Activated CD4-positive, CD25-positive, alpha-beta regulatory T cell treated with anti-CD3 and anti-CD28 coated beads, Interleukin-2, amount 50 U/mL, for 24 hours (primary cell): ENCODE data around the gene MT4.
A peak's percentile ranks its signal among the peaks of the same experiment; 100 is the strongest.

Experiments
- ATAC-seq, 2 donors: fragments of 150-1000 bp; cut with Tn5 transposase; one replicate each; pipeline ENCODE4 v1.10.0; 2021; ENCODE audit warnings: mild to moderate bottlenecking in 1 of 2, moderate library complexity in 1 of 2

MT4 gene

DNA sequence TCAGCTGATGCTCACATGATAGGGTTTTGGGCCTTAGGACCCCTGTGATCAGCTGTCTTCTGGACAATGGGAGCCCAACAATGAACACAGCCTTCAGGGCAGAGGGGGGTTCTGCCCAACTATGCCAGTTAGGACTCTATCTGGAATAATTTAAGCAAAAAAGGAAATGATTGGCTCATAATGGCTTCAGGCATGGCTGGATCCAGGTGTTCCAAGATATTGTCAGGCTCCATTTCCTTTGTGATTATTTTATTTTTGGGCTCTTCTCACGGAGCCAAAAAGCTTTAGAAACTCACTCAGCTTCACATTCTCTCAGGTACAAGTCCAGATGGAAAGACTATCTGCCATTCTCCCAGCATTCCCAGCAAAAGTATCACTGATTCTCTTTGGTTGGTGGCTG lies 40.6 kb downstream of the MT4 start:
- ATAC-seq = no peak

DNA sequence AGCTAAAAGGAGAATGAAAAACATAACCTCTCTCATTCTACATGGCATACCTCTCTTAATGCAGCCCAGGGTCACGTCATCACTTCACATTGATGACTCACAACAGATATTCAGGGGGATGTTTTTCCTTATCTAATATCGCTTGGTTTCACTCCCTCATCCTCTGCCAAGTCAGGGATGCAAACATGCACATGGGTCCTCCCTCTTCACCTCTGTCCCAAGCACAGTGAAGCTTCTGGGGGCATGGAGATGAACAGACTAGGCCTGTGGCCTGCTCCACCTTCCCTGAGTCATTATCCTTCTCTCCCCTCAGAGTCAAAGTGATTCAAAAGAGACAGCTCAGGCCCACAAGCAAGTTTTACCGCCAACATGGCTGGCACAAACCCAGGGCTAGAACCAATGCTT lies 41.2 kb downstream of the MT4 start:
- ATAC-seq = no peak

DNA sequence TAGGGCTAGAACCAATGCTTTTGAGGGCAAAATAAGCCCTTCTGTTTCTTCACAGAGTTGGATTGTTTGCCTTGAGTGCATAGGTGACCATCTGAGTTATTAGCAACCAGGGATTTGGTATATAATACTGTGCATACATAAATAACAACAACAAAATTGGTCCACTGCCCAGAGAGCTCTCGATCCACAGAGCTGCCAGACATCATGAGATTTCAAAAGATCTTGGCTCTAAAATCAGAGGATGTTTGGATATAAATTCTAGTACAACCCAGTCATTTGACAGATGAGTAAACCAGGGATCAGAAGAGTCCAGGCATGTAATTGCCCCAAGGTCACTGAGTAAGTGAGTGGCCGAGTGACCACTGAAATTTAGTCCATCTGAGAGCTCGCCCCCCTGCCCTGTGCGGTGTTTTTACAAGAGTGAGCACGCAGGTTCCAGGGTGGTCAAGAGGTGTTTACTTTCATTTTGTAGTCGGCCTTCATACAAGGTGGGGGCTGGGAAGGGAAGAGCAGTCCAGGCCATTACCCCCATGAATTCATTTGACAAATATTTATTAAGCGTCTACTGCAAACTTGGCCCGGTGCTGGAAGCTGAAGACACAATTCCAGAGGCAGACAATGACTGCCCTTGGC lies 41.7 kb downstream of the MT4 start:
- ATAC-seq = no peak

DNA sequence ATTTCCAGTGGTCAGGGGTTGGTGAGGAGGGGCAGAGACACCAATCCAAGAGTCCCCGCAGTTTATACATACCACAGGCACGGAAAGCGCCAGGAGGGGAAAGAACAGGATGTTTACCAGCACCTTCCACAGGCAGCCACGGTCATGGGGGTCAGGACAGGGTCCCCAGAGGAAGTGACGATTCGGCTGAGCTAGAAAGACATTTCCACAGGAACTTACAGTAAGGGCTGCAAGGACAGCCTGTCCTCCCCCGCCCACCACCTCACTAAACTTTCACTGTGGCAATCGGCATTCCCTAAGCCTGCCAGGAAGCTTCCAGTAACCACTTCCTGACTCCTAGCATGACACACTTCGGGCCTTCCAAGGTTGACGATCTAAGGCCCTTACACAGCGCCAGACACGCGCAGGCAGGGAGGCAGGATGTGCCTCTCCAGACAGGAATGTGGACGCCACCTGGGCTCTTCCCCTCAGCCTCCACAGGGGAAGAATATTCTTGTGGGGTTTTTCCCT lies 42.3 kb downstream of the MT4 start:
- no peak for ATAC-seq

DNA sequence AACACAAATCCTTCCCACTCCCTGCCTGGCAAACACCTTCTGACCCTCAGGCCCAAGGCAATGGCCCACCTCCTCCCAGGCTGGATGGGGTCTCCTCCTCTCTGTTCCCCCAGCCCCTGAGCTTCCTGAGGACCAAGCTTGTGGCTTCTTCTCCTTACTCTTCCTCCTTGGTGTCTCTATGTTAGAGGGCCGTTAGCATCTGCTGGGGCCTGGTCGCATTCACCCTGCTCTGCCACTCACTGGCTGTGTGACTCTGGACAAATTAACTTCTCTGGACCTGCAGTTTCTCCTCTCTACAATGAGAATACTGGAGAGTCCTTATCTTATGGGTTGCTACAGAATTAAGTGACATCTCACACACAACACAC lies 42.8 kb downstream of the MT4 start:
- no peak for ATAC-seq

DNA sequence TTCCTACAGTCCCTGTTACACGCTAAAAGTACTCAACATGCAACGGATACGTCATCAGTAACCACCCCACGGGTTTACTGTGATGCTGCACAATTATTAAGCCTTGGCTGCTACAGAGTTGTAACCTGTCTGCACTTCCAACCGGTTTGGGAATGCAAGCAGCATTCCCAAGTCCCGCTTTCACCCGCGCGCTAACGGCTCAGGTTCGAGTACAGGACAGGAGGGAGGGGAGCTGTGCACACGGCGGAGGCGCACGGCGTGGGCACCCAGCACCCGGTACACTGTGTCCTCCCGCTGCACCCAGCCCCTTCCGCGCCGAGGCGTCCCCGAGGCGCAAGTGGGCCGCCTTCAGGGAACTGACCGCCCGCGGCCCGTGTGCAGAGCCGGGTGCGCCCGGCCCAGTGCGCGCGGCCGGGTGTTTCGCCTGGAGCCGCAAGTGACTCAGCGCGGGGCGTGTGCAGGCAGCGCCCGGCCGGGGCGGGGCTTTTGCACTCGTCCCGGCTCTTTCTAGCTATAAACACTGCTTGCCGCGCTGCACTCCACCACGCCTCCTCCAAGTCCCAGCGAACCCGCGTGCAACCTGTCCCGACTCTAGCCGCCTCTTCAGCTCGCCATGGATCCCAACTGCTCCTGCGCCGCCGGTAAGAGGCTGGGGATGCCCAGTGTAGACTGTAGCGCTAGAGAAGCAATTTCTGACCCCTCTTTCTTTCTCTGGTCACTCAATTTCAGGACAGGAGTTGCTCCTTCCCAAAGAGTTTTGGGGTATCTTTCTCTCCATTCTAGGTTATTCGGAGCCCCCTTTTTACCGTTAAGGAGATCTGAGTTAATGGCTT lies 43.4 kb downstream of the MT4 start, which contains the start of gene MT2A:
Gene MT2A (plus strand): TSS at position 542 of the 833 bp plus-strand sequence. CDS start 72 bp downstream, at position 614.
- peak; percentile 89 to 90 for ATAC-seq

DNA sequence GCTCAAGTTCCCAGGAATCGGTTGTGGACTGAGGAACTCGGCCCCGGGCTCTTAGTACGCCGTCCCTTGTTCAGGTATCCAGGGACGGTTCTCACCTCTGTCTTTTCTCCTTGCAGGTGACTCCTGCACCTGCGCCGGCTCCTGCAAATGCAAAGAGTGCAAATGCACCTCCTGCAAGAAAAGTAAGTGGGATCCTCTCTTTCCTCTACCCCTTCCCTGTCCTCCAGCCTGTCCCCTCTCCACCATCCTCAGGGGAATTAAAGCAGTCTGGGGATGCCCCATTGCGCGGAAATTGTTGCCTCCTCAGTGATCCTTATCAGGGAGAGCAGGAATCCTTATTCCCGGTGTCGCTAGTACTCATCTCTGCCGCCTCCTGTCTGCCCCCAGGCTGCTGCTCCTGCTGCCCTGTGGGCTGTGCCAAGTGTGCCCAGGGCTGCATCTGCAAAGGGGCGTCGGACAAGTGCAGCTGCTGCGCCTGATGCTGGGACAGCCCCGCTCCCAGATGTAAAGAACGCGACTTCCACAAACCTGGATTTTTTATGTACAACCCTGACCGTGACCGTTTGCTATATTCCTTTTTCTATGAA lies 44.1 kb downstream of the MT4 start:
- no peak for ATAC-seq

DNA sequence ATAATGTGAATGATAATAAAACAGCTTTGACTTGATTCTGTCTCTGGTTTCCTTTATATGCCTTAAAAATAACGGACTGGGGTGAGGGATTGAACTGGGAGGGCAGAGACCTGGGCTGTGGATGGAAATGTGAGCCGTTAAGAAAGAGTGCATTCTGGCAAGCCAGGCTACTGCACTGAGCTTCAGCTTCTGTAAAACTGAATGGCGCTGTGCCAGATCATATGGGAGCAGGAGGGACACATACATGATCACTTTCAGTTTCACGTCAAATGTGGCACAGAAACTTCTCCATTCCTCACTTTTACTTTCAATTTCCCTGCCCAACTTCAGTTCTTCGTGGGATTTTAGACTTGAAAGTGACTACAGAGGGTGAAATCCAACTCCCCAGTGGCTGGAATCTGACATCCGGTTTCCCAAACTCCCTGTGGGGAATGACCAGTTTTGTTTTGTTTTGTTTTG lies 44.6 kb downstream of the MT4 start:
- ATAC-seq = peak; percentile 27 to 30

DNA sequence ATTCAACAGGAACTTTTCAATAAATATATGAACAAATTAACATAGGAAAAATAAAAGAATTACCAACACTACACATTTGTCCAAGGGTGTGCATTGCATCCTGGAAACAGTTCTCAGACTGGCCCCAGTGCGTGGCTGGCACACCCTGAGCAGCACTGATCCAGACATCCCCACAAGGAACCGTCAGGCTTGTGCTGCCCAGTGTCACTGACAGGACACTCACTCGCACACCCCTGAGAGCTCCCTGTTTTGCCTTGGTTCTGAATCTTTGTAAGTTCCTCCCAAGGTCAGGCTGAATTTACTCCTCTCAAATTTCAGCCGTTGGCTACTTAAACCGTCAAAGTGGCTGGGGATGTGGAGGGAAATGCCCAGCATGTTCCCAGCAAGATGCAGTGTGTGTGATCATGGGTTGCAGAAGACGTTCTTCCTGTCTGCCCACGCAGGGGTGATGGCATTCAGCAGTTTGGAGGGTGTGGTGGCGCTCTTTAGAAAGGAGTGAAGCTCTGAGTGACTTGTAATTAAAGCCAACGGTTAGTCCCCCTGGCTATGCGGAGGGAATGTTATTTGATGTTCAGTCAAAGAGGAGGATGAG lies 45.2 kb downstream of the MT4 start:
- peak; percentile 30 to 36 for ATAC-seq

DNA sequence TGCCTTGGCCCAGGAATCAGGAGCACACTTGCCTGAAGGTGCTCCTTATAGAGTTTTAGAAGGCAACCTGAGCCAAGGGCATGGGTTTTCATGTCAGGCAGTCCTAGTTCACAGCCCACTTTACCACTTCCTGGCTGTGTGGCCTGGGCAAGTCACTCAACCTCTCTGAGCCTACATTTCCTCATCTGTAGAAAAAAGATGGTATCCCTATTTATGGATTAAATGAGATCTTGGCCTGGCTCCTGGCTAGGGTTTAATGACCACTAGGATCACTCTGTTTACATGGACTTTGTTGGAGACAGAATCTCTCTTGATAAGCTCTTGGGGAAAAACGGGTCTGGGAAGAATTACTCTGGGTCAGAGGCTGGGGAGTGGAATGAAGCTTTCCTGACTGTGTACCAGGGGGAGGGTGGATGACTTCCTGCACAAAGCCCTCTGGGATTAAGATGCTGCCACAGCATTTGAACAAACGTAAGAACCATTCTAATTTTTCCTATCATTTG lies 45.8 kb downstream of the MT4 start:
- ATAC-seq = no peak

DNA sequence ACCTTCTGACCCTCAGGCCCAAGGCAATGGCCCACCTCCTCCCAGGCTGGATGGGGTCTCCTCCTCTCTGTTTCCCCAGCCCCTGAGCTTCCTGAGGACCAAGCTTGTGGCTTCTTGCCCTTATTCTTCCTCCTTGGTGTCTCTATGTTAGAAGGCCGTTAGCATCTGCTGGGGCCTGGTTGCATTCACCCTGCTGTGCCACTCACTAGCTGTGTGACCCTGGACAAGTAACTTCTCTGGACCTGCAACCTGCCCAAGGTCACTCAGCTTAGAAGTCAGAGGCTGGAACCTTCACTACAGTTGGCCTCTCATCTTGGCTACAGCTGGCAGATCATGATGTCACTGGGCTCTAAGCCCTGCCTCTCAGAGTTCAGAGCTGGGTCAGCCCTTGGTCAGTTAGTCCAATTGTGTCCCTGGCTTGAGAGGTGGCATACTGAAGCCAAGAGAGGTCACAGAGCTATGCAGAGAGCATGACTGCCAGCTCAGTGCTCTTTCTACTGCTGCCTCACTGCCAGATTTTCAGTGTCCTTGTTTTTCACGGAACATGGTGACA lies 46.5 kb downstream of the MT4 start:
- no peak for ATAC-seq

DNA sequence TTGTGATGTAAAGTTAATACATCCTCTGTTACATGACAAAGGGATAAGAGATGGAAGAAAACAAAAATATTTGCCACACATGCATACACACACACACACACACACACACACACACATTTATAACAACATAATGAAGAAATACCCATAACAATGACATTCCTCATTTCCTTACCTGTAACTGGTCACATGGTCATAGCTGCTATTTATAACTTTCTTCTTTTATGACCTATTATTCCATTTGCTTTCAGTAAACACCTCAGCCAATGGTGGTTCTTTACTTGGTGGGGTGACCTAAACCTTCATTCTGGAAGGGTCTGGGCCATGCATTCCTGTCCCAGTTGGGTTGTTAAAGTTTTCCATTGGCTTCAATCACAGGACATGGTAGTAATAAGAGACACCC lies 48.8 kb downstream of the MT4 start:
- ATAC-seq = no peak

DNA sequence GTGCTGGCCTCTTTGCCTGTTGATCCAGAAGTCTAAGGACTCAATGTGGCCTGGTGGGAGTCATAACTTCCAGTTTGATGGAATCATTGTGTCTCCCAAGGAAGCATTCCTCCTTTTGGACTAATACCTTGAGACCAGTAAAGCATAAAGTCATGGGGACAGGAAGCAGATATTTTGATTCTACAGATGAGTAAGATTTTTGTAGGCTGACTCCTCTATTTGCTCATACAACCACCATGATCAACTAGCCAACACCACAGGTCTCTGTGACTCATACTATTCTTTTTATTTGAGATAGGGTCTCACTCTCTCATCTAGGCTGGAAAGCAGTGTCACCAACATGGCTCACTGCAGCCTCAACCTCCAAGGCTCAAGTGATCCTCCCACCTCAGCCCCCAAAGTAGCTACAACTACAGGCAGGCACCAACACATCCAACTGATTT lies 49.7 kb downstream of the MT4 start:
- ATAC-seq = peak; percentile 84 to 88

DNA sequence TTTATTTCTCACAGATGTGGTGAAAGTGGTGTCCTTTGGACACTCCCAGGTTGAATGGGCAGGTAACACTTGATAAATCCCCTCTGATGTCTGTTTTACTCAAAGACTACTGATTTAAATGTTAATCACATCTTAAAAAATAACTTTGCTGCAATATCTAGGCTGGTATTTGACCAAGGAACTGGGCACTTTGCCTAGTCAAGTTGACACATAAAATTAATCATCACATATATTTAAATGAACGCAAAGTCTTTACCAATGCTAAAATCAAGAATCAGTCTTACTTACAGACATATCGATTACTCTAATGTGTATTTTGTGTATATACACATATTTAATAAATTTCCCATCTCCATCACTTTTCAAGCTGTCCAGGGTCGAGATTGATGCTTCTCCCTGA lies 50.5 kb downstream of the MT4 start:
- ATAC-seq = no peak

DNA sequence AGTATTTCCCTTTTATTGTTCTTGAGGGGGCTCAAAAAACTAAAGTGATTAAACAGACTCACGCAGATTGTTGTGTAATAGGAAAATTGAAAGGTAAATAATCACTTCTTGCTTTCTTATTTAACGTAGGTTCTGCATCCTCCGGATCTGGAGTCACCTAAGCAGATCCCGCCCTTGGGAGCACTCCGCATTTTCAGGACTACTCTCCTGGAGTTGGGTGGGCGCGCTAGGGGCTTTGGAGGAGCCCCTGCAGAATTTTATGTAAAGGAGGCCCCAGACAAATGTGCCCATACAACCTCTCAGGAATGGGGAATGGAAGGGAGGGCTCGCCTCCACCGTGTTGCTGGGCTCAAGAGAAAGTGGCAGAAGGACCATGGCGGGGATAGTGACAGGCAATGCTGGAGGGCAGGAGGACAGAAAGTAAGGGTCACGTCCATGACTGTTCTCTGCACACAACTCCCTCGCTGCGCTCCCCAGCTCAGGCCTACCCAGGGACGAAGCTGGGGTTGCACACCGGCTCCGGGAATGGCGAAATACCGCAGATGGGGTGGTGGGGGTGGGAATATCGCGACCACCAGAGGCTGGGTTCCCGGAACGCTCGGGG lies 51.8 kb downstream of the MT4 start:
- no peak for ATAC-seq

DNA sequence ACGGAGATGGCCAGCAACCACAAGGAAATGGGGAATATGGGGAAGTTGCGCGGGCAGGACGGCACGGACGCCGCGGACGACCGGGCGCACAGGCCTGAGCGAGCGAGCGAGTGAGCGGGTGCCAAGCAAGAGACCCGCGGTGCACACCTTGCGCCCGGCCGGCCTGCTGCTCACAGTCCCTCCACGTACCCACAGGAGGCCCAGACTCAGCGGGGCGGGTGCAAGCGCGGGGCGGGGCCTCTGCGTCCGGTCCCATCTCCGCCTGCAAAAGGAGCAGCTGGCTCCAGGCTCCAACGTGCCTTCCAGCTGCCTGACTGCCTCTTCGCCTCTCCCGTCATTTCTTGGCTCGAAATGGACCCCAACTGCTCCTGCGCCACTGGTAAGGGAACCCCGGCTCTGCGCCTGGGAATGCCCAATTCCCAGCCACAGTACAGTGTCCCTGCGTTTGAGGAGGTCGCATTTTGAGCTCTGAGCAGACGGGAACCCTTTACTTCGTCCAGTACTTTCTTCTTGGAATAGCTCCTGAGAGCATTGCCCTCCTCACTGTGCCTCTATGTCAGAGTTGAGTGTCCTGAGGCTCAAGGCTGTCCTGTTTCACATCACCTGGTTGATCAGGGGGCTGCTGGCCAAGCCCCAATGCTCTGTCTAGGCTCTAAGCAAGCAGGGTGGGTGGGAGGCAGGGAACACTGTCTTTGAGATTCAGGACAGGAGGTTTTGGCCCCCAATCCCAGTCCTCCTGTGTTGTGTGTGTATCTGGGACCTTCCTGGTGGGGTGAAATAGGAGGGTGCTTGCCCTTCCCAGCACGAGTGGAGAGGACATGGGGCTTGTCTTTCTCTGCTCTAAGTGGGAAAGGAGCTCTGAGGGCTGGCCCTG lies 52.6 kb downstream of the MT4 start:
- ATAC-seq = peak; percentile 27 to 51

DNA sequence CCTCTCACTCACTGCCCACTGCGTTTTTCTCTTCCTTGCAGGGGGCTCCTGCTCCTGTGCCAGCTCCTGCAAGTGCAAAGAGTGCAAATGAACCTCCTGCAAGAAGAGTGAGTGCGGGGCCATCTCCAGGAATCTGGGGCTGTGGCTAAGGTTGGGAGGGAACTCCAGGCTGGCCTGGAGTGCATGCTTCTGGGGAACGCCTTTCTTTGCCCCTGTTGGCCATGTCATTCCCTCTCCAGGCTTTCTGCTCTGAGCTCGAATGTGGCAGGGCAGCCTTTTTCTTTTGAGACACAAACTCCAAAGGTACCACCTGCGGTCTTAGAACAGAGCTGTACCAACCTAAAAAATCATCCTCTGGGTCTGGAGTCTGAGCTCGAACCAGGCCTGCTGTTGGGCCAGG lies 53.3 kb downstream of the MT4 start:
- no peak for ATAC-seq
